ENCODE measurements around the gene MRAP. TPM values are rescaled to one million over a fixed set of nuclear protein-coding genes. Genes with fewer than 3 reads are reported as not detected.

Gene MRAP
- total and polyA plus RNA-seq, 3 experiments from 2014 or later: not detected

DNA sequence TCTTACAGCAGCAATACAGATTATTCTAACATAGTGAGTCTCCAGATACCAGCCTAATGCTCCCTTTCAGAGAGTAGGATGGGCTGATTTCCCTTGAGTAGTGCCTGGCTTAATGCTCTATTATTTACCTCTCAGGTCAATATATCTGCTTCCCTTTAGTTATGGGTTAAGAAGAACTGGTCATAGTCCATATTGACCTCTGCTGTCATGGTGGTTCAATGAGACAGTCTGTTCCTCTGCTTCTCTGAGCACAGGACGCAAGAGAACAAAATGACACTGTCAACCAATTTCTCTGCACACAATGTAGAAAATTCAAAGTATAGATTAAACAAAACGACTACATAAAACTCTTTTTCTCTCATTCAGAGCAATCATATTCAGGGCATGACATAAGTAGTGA, 2.9 kb downstream of the MRAP start:
- Mint-ChIP-seq H3K4me3 (no peak overlapping the region), H3K36me3 (peaks cover 0 to 6% (median 4%) of the 10 kb centered on the region in 3 donors), H3K4me1 (no peaks in the 10 kb centered on the region), H3K27ac (no peak overlapping the region), H3K27me3 (no peaks in the 10 kb centered on the region), H3K9me3 (no peaks in the 10 kb centered on the region)
- Histone ChIP-seq H3K9me3 (ENCODE audit: low read length) (no peaks in the 10 kb centered on the region), H3K4me3 (ENCODE audit: low read length) (no peak overlapping the region), H3K27ac (ENCODE audit: low read depth, low read length) (no peak overlapping the region), H3K36me3 (ENCODE audit: insufficient read depth, low read length) (no peaks in the 10 kb centered on the region), H3K27me3 (ENCODE audit: insufficient read depth, low read length, poor library complexity, severe bottlenecking) (no peaks in the 10 kb centered on the region), H3K4me1 (ENCODE audit: insufficient read depth, low read length) (no peaks in the 10 kb centered on the region)
- POLR2A ChIA-PET: no interaction called here
- no peak for DNase-seq
- CTCF ChIA-PET: no interaction called here

GRCh38 chr21:32302560-32302959, 3.9 kb downstream of the MRAP start:
- H3K4me1 Mint-ChIP-seq: no peaks in the 10 kb centered on the region
- H3K36me3 Mint-ChIP-seq: peaks cover 0 to 10% (median 6%) of the 10 kb centered on the region in 3 donors
- Histone ChIP-seq H3K36me3 (ENCODE audit: insufficient read depth, low read length) (no peaks in the 10 kb centered on the region), H3K27me3 (ENCODE audit: insufficient read depth, low read length, poor library complexity, severe bottlenecking) (no peaks in the 10 kb centered on the region), H3K27ac (ENCODE audit: low read depth, low read length) (no peak overlapping the region), H3K9me3 (ENCODE audit: low read length) (no peaks in the 10 kb centered on the region), H3K4me1 (ENCODE audit: insufficient read depth, low read length) (no peaks in the 10 kb centered on the region), H3K4me3 (ENCODE audit: low read length) (no peak overlapping the region)
- POLR2A ChIA-PET: no interaction called here
- no peak overlapping the region for H3K27ac Mint-ChIP-seq
- CTCF ChIA-PET: no interaction called here
- no peak for DNase-seq
- no peaks in the 10 kb centered on the region for H3K27me3 Mint-ChIP-seq
- no peak overlapping the region for H3K4me3 Mint-ChIP-seq
- H3K9me3 Mint-ChIP-seq: no peaks in the 10 kb centered on the region

DNA sequence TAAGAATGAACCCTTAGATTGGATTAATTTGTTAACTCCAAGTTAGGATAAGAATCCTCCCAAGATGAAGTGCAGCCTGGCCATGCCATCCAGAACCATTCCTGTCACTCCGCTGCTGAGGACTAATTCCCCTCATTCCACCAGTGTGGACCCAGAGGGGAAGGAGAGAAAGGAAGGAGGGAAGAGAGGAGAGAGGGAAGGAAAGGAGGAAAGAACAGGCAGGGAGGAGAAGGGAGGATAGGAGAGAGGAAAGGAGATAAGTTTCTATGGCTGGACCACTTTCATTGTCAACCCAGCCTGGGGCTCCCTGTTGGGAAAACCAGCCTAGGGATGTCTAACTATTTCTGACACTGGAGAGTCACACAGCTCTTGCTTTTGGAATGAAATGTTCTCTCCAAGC, 4.7 kb downstream of the MRAP start:
- no peaks in the 10 kb centered on the region for H3K4me1 Mint-ChIP-seq
- peaks cover 0 to 12% (median 6%) of the 10 kb centered on the region in 3 donors for H3K36me3 Mint-ChIP-seq
- H3K27me3 Mint-ChIP-seq: no peaks in the 10 kb centered on the region
- no peaks in the 10 kb centered on the region for H3K9me3 ChIP-seq (ENCODE audit: low read length)
- H3K36me3 ChIP-seq (ENCODE audit: insufficient read depth, low read length): no peaks in the 10 kb centered on the region
- H3K27ac ChIP-seq (ENCODE audit: low read depth, low read length): no peak overlapping the region
- no peaks in the 10 kb centered on the region for H3K4me1 ChIP-seq (ENCODE audit: insufficient read depth, low read length)
- peak overlapping the region in 1 of 8 donors; percentile 93 for H3K27ac Mint-ChIP-seq
- no peaks in the 10 kb centered on the region for H3K27me3 ChIP-seq (ENCODE audit: insufficient read depth, low read length, poor library complexity, severe bottlenecking)
- POLR2A ChIA-PET: no interaction called here
- H3K4me3 ChIP-seq (ENCODE audit: low read length): no peak overlapping the region
- no peak for DNase-seq
- CTCF ChIA-PET: no interaction called here
- no peak overlapping the region for H3K4me3 Mint-ChIP-seq
- H3K9me3 Mint-ChIP-seq: no peaks in the 10 kb centered on the region

GRCh38 chr21:32304998-32305397, 6.3 kb downstream of the MRAP start:
- Mint-ChIP-seq H3K4me3 (no peak overlapping the region), H3K4me1 (no peaks in the 10 kb centered on the region), H3K27ac (no peak overlapping the region), H3K9me3 (no peaks in the 10 kb centered on the region), H3K27me3 (no peaks in the 10 kb centered on the region), H3K36me3 (peaks cover 0 to 19% (median 9%) of the 10 kb centered on the region in 3 donors)
- no peaks in the 10 kb centered on the region for H3K27me3 ChIP-seq (ENCODE audit: insufficient read depth, low read length, poor library complexity, severe bottlenecking)
- H3K4me3 ChIP-seq (ENCODE audit: low read length): no peak overlapping the region
- ChIA-PET POLR2A (no interaction called here), CTCF (no interaction called here)
- H3K9me3 ChIP-seq (ENCODE audit: low read length): no peaks in the 10 kb centered on the region
- no peak for DNase-seq
- no peaks in the 10 kb centered on the region for H3K36me3 ChIP-seq (ENCODE audit: insufficient read depth, low read length)
- no peak overlapping the region for H3K27ac ChIP-seq (ENCODE audit: low read depth, low read length)
- H3K4me1 ChIP-seq (ENCODE audit: insufficient read depth, low read length): no peaks in the 10 kb centered on the region

DNA sequence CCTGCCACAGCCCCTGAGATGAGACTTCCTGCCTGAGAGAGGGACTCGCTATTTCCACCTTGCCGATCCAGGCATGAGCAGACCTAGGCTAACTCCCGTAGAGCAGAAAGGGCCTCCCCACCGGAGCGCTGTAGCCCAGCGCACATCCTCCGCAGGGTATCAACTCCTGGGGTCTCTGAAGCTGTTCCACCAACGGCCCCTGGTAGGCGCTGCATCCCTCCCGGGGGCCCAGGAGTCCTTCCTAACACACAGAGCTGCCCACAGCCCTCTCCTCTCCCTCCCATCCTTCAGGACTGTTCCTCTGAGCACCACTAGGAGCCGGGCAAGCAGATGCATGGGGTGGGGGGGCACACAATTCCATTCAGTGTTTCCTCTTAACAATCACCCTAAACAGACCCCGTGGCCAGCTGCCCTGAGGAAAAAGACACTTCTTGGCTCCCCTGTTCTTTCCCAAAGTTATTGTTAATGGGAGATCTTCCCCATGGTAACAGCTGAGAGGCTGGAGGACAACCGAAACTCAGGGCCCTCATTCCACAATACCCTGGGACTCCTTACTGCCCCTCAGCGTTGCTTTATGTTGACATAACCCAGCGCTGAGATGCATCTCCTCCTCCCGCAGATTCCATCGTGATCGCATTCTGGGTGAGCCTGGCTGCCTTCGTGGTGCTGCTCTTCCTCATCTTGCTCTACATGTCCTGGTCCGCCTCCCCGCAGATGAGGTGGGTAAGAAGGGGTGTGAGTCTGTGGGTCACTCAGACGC, 7.5 kb downstream of the MRAP start:
- CTCF ChIA-PET: no interaction called here

DNA sequence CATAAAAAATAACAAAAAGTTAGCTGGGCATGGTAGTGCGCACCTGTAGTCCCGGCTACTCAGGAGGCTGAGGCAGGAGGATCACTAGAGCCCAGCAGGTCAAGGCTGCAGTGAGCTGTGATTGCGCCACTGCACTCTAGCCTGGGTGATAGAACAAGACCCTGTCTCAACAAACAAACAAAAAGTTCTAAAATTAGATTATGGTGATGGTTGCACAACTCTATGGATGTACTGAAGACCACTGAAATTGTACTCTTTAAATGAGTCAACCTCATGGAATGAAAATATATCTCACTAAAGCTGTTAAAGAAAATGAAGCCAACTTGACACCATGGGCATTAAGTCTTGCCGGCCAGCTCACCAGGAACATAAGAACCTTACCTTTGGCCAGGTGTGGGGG, 9.1 kb downstream of the MRAP start:
- no peaks in the 10 kb centered on the region for H3K4me1 ChIP-seq (ENCODE audit: insufficient read depth, low read length)
- Mint-ChIP-seq H3K36me3 (peaks cover 0 to 34% (median 12%) of the 10 kb centered on the region in 3 donors), H3K4me3 (no peak overlapping the region), H3K27ac (no peak overlapping the region), H3K9me3 (no peaks in the 10 kb centered on the region), H3K27me3 (no peaks in the 10 kb centered on the region), H3K4me1 (no peaks in the 10 kb centered on the region)
- no peak for DNase-seq
- POLR2A ChIA-PET: no interaction called here
- H3K27me3 ChIP-seq (ENCODE audit: insufficient read depth, low read length, poor library complexity, severe bottlenecking): no peaks in the 10 kb centered on the region
- no peak overlapping the region for H3K27ac ChIP-seq (ENCODE audit: low read depth, low read length)
- H3K36me3 ChIP-seq (ENCODE audit: insufficient read depth, low read length): no peaks in the 10 kb centered on the region
- H3K4me3 ChIP-seq (ENCODE audit: low read length): no peak overlapping the region
- H3K9me3 ChIP-seq (ENCODE audit: low read length): no peaks in the 10 kb centered on the region
- CTCF ChIA-PET: interaction anchor here (0.8 kb wide), 1 partner anchor 15 kb away, joined by 3 read pairs; no protein-coding TSS in a partner anchor

More for the DNA sequence above, 7.5 kb downstream of the MRAP start:
- Mint-ChIP-seq H3K27me3 (no peaks in the 10 kb centered on the region), H3K36me3 (peaks cover 0 to 24% (median 9%) of the 10 kb centered on the region in 3 donors), H3K27ac (peak overlapping the region in 1 of 8 donors; percentile 47), H3K9me3 (no peaks in the 10 kb centered on the region), H3K4me3 (no peak overlapping the region), H3K4me1 (no peaks in the 10 kb centered on the region)
- Histone ChIP-seq H3K36me3 (ENCODE audit: insufficient read depth, low read length) (no peaks in the 10 kb centered on the region), H3K4me3 (ENCODE audit: low read length) (no peak overlapping the region), H3K4me1 (ENCODE audit: insufficient read depth, low read length) (no peaks in the 10 kb centered on the region), H3K27ac (ENCODE audit: low read depth, low read length) (no peak overlapping the region), H3K9me3 (ENCODE audit: low read length) (no peaks in the 10 kb centered on the region), H3K27me3 (ENCODE audit: insufficient read depth, low read length, poor library complexity, severe bottlenecking) (no peaks in the 10 kb centered on the region)
- DNase-seq: no peak
- POLR2A ChIA-PET: no interaction called here

GRCh38 chr21:32308696-32309095, 10.0 kb downstream of the MRAP start:
- Histone ChIP-seq H3K27me3 (ENCODE audit: insufficient read depth, low read length, poor library complexity, severe bottlenecking) (no peaks in the 10 kb centered on the region), H3K36me3 (ENCODE audit: insufficient read depth, low read length) (peaks cover 3% of the 10 kb centered on the region), H3K4me1 (ENCODE audit: insufficient read depth, low read length) (no peaks in the 10 kb centered on the region), H3K9me3 (ENCODE audit: low read length) (no peaks in the 10 kb centered on the region), H3K27ac (ENCODE audit: low read depth, low read length) (no peak overlapping the region), H3K4me3 (ENCODE audit: low read length) (no peak overlapping the region)
- ChIA-PET CTCF (no interaction called here), POLR2A (no interaction called here)
- Mint-ChIP-seq H3K27me3 (no peaks in the 10 kb centered on the region), H3K4me3 (no peak overlapping the region), H3K9me3 (no peaks in the 10 kb centered on the region), H3K27ac (no peak overlapping the region), H3K36me3 (peaks cover 0 to 43% (median 13%) of the 10 kb centered on the region in 3 donors), H3K4me1 (no peaks in the 10 kb centered on the region)
- DNase-seq: no peak

DNA sequence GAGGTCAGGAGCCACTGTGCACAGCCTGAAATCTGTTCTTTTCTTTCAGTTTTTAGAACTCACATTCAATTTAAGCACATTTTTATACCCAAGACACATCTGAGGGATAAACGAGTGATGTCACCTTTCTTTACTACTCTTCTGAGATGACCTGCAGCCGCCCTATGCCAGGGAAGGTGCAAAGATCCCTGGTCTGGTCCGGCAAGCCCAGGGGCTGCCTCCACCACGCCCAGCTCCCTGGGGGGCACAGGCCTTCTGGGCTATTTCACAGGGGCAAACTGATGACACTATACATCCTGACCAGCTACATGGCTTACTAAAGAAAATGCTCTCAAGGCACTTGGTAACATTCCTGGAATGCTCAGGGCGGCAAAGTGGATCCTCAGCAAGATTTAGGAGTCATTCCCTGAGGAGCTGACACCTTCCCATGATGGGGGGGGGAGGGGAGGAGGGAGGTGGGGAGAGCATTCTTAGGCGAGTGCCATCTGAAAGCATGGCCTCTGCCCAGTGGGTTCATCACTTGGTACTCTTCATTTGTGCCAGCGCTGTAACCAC, 11.3 kb downstream of the MRAP start:
- Mint-ChIP-seq H3K9me3 (no peaks in the 10 kb centered on the region), H3K4me3 (no peak overlapping the region), H3K27me3 (no peaks in the 10 kb centered on the region), H3K27ac (no peak overlapping the region), H3K4me1 (no peaks in the 10 kb centered on the region), H3K36me3 (peaks cover 0 to 52% (median 13%) of the 10 kb centered on the region in 3 donors)
- H3K4me3 ChIP-seq (ENCODE audit: low read length): no peak overlapping the region
- DNase-seq: no peak
- no peaks in the 10 kb centered on the region for H3K9me3 ChIP-seq (ENCODE audit: low read length)
- no peaks in the 10 kb centered on the region for H3K4me1 ChIP-seq (ENCODE audit: insufficient read depth, low read length)
- ChIA-PET POLR2A (no interaction called here), CTCF (interaction anchor here (0.8 kb wide), 1 partner anchor 291 kb away, joined by 3 read pairs; no protein-coding TSS in a partner anchor)
- H3K27ac ChIP-seq (ENCODE audit: low read depth, low read length): no peak overlapping the region
- H3K36me3 ChIP-seq (ENCODE audit: insufficient read depth, low read length): peaks cover 11% of the 10 kb centered on the region
- no peaks in the 10 kb centered on the region for H3K27me3 ChIP-seq (ENCODE audit: insufficient read depth, low read length, poor library complexity, severe bottlenecking)
